ENCODE measurements around the gene BEND6. TPM values are rescaled to one million over a fixed set of nuclear protein-coding genes. Genes with fewer than 3 reads are reported as not detected.

The BEND6 gene
- polyA plus RNA-seq, 3 donors, result not detected

GRCh38 chr6:57021086-57021720, 66.3 kb downstream of the BEND6 start:
- H3K36me3 ChIP-seq (replicated peaks in 1 of 2; ENCODE audit: control insufficient read depth in 1 of 2, insufficient read depth in 2 of 2, low read length in 2 of 2), result no peaks in the 10 kb centered on the region
- no peak overlapping the region for H3K4me3 ChIP-seq (replicated peaks in 1 of 3; ENCODE audit: low read depth in 2 of 3, low read length in 3 of 3)
- no peak overlapping the region for H3K4me2 ChIP-seq (replicated peaks; ENCODE audit: extremely low read depth, low read length, poor library complexity, severe bottlenecking)
- no peaks in the 10 kb centered on the region for H3K27me3 ChIP-seq (ENCODE audit: control insufficient read depth in 2 of 2, insufficient read depth in 2 of 2, low read length in 2 of 2)
- peak overlapping the region in 1 of 7 donors; percentile 41 for H3K27ac Mint-ChIP-seq
- no peak overlapping the region for H3K27ac ChIP-seq (ENCODE audit: low read depth in 1 of 2, low read length in 2 of 2)
- DNase-seq, result peak in 2 of 3 donors; percentile 9 to 22
- peaks cover 4 to 12% of the 10 kb centered on the region in 2 donors for H3K9me3 ChIP-seq (replicated peaks in 1 of 2; ENCODE audit: control insufficient read depth in 1 of 2, insufficient read depth in 1 of 2, low read length in 2 of 2)
- intact Hi-C loops (cut with micrococcal nuclease), result no loop called here
- H2AFZ ChIP-seq (ENCODE audit: insufficient read depth, low read depth, low read length, poor library complexity, severe bottlenecking), result no peak overlapping the region
- H3K9ac ChIP-seq (ENCODE audit: insufficient read depth, low read length, poor library complexity, severe bottlenecking), result no peak overlapping the region
- no CpG with 5 or more reads among the region's 1 CpG for WGBS (ENCODE audit: insufficient coverage)
- H3K27me3 Mint-ChIP-seq (ENCODE audit: low read depth in 3 of 3), result no peaks in the 10 kb centered on the region
- peak; percentile 72 for TF ChIP-seq CTCF (IDR thresholded peaks at IDR 0.05)
- H3K4me1 ChIP-seq (ENCODE audit: control insufficient read depth in 1 of 2, insufficient read depth in 2 of 2, low read length in 2 of 2), result no peaks in the 10 kb centered on the region
- H3K36me3 Mint-ChIP-seq, result no peaks in the 10 kb centered on the region
- peaks cover 12 to 19% (median 14%) of the 10 kb centered on the region in 7 donors for H3K9me3 Mint-ChIP-seq
- H4K20me1 ChIP-seq (ENCODE audit: insufficient read depth, low read length), result no peaks in the 10 kb centered on the region
- no peak overlapping the region for H3K4me3 Mint-ChIP-seq
- H3K79me2 ChIP-seq (ENCODE audit: insufficient read depth, low read length), result no peaks in the 10 kb centered on the region
- no peaks in the 10 kb centered on the region for H3K4me1 Mint-ChIP-seq

- TF ChIP-seq CTCF (IDR thresholded peaks at IDR 0.05), result no peak
- no peaks in the 10 kb centered on the region for H4K20me1 ChIP-seq (ENCODE audit: insufficient read depth, low read length)
- no peak overlapping the region for H3K27ac ChIP-seq (ENCODE audit: low read depth in 1 of 2, low read length in 2 of 2)
- H3K36me3 Mint-ChIP-seq, result no peaks in the 10 kb centered on the region
- no peaks in the 10 kb centered on the region for H3K36me3 ChIP-seq (replicated peaks in 1 of 2; ENCODE audit: control insufficient read depth in 1 of 2, insufficient read depth in 2 of 2, low read length in 2 of 2)
- H3K4me3 Mint-ChIP-seq, result no peak overlapping the region
- H3K79me2 ChIP-seq (ENCODE audit: insufficient read depth, low read length), result no peaks in the 10 kb centered on the region
- no peak for DNase-seq
- peaks cover 12 to 19% (median 15%) of the 10 kb centered on the region in 7 donors for H3K9me3 Mint-ChIP-seq
- H3K27me3 Mint-ChIP-seq (ENCODE audit: low read depth in 3 of 3), result no peaks in the 10 kb centered on the region
- no peak overlapping the region for H3K9ac ChIP-seq (ENCODE audit: insufficient read depth, low read length, poor library complexity, severe bottlenecking)
- no peaks in the 10 kb centered on the region for H3K4me1 ChIP-seq (ENCODE audit: control insufficient read depth in 1 of 2, insufficient read depth in 2 of 2, low read length in 2 of 2)
- no peaks in the 10 kb centered on the region for H3K4me1 Mint-ChIP-seq
- no CpG with 5 or more reads among the region's 2 CpGs for WGBS (ENCODE audit: insufficient coverage)
- peaks cover 4 to 12% of the 10 kb centered on the region in 2 donors for H3K9me3 ChIP-seq (replicated peaks in 1 of 2; ENCODE audit: control insufficient read depth in 1 of 2, insufficient read depth in 1 of 2, low read length in 2 of 2)
- intact Hi-C loops (cut with micrococcal nuclease), result no loop called here
- no peak overlapping the region for H2AFZ ChIP-seq (ENCODE audit: insufficient read depth, low read depth, low read length, poor library complexity, severe bottlenecking)
- no peak overlapping the region for H3K4me2 ChIP-seq (replicated peaks; ENCODE audit: extremely low read depth, low read length, poor library complexity, severe bottlenecking)
- no peak overlapping the region for H3K4me3 ChIP-seq (replicated peaks in 1 of 3; ENCODE audit: low read depth in 2 of 3, low read length in 3 of 3)
- no peak overlapping the region for H3K27ac Mint-ChIP-seq
- no peaks in the 10 kb centered on the region for H3K27me3 ChIP-seq (ENCODE audit: control insufficient read depth in 2 of 2, insufficient read depth in 2 of 2, low read length in 2 of 2)
Observed at GRCh38 chr6:57024321-57024720, 69.4 kb downstream of the BEND6 start.
